ENCODE results near the gene SORBS2.

- TF ChIP-seq CTCF (IDR thresholded peaks at IDR 0.05) = no peak
- TF ChIP-seq EZH2 (IDR thresholded peaks at IDR 0.05; ENCODE audit: borderline replicate concordance, insufficient read depth, low read depth, low read length, poor library complexity, severe bottlenecking) = no peak
Measured at GRCh38 chr4:185801471-185801870, 10.5 kb downstream of the SORBS2 start.
